HTERT RPE-1 (cell line): Measurements from ENCODE around the gene MRPS6.

Experiments
- in situ Hi-C: fragments of 300-500 bp; cut with MboI; formaldehyde crosslinking; loops from 4 replicates; pipeline ENCODE4 v1.14.3; 2020; ENCODE audit warnings: low sequenced_read_pairs

Gene MRPS6

DNA sequence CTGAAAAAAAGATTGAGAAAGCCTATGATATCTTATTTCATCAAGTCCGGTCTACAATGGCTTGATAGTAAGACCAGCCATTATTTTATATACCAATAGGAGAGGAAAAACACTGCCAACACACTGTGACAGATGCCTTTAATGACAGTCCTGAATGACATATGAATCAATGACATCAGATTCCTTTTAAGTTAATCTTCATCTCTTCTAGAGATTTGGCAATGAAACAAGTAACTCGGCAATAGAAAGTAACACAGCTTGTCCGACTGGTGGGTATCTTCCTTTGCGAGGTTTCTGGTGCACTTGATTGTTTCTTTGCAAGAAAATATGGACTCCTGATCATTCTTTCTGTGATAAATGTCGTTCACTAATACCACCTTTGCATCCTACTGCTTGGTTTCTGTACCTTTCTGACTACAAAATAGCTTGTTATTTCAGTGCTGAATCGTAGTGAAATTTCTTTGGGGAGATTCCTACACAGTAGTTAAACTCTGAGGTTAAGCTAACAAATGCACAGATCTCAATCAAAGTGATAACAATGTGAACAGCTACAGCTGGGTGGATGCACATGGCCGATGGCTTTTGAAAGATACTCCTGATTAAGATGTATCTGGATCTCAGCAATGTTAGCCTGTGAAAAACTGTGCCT is 104.7 kb downstream of the MRPS6 start:
- in situ Hi-C loops, result no loop called here

DNA sequence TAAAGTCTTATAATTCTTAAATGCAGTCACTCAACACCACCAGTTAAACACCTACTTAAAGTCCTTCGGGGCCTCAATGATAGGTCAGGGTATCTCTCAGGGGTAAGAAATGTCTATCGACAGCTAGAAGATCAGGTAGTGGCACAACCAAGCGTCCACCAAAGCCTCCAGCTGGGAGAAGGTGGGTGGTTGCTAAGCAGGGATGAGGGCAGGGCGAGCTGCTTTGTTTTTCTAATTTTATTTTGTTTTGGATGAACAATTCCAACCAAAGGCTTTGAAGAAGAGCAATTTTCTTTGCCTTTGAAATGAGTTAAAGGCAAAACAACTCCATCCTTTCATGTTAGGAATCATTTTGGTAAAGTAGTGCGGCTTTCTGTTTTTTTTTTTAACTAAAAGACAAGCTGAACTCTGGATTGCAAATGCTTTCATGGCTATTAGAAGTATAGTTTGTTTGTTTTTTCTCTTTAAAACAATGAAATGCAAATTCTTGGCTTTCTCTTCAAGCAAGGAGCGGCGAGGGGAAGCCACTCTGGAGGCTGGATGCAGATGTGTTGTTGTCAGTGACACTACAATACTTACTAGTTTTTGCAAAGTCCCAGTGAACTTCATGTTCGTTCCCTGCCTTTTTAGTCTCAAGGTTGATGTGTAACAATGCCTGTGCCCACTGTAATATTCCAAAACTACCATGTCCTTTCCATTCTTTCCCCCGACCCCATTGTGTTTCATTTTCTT is 106.0 kb downstream of the MRPS6 start:
- in situ Hi-C loops, result no loop called here

DNA sequence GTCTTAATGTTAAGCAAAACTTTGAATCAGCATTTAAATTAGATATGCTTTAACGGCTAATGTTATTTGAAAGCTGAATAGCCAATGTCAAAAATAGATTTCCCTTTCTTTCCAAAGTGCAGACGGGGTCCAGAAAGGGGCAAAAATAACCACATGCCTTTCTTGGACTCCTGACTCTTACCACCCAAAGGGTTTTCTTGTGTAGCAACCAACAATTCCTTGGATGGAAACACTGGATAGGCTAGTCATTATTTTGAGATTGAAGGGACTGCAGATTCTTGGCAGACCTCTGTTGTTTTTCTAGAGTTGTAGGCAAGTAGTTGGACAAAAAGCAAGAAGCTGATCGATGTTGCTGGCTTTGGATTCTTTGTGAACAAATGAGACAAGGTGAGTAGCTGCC is 107.0 kb downstream of the MRPS6 start:
- in situ Hi-C loops, result no loop called here

GRCh38 chr21:34180826-34181359 is 107.5 kb downstream of the MRPS6 start:
- in situ Hi-C loops, result no loop called here

- in situ Hi-C loops, result no loop called here
Measured at GRCh38 chr21:34181431-34182039, 108.2 kb downstream of the MRPS6 start.

DNA sequence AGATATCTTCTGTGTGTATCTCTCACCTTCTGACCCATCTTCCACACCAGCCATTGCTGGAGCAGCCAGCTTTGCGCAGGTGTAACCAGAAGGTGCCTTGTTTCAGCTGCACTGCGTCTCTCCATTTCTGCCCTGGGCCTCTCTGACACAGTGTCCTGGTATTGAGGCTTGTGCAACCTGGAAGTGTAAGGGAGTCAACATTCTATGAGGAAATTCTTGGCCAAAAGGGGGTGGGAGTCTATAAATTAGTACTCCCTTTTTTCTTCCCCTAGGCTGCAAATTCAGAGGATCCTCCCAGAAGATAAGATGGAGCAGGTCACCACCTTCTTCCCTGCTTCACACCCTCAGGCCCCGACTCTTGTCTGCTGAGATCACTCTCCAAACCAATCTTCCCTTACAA is 109.1 kb downstream of the MRPS6 start:
- in situ Hi-C loops, result no loop called here

DNA sequence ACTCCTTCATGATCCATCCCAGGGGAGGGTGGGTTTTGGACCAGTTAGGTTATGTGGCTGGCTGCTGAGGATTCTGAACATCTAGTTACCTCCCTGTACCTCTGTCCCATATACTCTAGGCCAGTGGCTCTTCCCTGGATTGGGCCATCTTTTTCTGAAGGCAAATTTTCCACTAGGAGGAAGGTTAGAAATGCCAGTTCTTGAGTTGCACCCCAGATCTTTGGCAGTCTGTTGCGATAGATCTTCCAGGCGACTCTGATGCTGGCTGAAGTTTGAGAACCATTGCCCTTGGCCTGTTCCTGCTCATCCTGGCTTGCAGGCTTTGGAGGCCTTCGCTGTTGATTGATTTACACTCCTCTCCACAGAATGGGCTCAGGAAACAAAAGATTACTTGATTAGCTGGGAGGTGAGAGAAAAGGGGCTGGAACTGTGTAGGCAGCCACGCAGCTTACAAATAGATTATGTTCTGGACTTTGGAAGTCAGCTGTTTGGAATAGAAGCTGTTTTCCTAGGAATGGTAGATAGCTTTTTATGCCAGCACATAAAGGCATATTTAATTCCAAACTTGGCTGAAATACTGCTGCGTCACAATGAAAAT is 110.1 kb downstream of the MRPS6 start:
- in situ Hi-C loops, result no loop called here

GRCh38 chr21:34184232-34184631 is 110.9 kb downstream of the MRPS6 start:
- in situ Hi-C loops, result no loop called here

DNA sequence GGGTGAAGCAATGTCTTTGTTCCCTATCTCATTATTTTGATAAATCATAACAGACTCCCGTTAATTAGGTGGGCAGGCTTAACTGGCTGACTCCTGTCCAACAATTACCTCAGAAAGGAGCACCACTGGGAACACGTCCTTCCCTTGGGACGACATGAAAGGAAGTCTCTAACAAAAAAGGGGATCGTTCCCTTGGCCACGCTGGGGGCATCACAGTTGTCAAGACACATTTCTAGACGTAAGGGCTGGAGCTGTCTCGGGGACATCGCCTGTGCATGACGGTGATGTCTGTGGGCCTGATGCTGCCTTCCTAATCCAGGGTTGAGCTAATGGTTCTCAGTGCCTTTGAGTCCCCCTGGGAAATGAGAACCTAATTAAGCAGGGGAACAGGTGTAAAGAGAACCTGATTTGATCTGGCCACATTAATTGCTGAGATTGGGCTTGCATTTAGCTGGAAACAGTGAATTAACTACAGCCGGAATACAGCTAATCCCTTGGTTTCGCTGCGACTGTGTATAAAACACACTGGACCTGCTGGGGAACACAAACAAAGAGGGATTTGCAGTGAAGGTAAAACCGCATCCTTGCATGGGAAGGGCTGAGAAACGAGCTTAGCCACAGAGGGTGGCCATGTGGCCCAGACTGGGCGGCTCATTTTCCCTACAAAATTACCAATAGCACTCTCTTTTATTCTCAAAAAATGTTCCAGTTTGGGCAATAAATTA is 111.8 kb downstream of the MRPS6 start:
- in situ Hi-C loops, result no loop called here

DNA sequence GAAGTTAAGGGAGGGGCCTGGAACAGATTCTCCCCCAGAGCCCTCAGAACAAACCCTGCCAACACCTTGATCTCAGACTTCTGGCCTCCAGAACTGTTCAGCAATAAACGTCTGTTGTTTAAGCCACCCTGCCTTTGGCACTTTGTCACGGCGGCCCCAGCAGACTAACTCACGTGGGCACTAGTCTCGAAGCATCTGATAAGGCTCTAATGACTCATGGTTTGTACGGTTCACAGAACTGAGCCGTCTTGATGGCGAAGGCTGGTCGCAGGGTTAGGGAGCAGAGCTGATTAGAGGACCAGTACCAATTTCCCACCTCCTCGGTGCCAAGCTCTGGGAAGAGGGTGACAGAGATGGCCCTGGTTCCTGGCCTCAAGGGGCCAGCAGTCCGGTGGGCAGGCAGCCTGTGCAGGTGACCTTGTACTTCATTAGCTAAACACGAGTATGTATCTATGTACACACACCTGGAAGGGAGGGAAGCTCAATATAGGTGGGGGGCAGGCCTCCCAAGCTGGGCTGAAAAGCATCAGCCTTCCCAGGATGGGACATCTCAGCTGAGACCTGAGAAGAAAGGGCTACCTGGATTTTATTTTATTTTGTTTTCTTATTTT is 112.8 kb downstream of the MRPS6 start:
- in situ Hi-C loops, result no loop called here

DNA sequence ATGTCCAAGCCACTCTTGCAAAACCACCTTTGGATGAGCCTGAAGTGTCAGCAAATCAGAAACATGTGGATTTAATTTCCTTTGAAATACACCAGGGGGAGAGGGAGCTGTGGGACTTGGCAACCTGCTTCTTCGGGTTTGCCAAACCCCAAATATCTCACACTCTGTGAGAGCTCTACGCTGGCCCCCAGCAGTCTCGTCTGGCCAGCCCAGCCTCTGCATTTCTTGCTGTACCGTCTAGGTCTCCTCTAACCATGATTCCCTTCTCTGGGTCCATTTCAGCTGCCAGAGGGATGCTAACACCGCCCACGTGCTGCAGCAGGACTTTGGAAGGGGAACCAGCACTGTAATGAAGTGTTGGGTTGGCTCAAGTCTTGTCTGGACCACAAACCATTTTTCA is 114.6 kb downstream of the MRPS6 start:
- in situ Hi-C loops, result no loop called here

- in situ Hi-C loops, result no loop called here
Measured at GRCh38 chr21:34189506-34189905, 116.1 kb downstream of the MRPS6 start.

GRCh38 chr21:34190576-34191321 is 117.4 kb downstream of the MRPS6 start:
- in situ Hi-C loops, result no loop called here

DNA sequence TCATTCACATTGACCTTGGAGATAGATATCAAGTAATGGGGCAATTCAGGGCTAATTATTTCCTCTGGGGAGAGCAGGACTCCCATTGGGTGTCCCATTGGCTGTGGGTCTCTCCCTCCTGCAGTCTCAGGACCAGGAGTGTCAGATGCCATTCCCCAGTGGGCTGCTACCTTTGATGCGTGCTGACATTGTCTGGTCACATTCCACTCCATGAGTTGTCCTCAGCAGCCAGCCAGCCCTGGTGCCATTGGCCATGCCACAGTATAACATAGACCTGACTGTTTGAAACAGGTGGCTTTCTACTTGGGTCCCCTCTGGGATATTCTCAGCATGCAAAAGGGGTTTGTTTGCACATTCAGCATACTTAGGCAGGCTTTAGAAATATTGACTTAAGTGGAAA is 118.5 kb downstream of the MRPS6 start:
- in situ Hi-C loops, result no loop called here
